ENCODE results near the gene PRG2. TPM values are rescaled to one million over a fixed set of nuclear protein-coding genes. Genes with fewer than 3 reads are reported as not detected.

Gene PRG2
- polyA plus RNA-seq, 1 donor from 2014 or later, result not detected

GRCh38 chr11:57425565-57426438 is 35.4 kb upstream of the PRG2 start:
- no peaks in the 10 kb centered on the region for H3K27me3 Mint-ChIP-seq
- H3K36me3 Mint-ChIP-seq, result peaks cover 3% of the 10 kb centered on the region
- H3K4me1 Mint-ChIP-seq, result peaks cover 22 to 27% (median 22%) of the 10 kb centered on the region in 3 donors
- H3K9me3 Mint-ChIP-seq, result no peaks in the 10 kb centered on the region
- H3K27ac Mint-ChIP-seq, result peak overlapping the region in 1 of 3 donors; percentile 67
- peak overlapping the region; percentile 60 to 95 (median 88) for H3K4me3 Mint-ChIP-seq

GRCh38 chr11:57424792-57425564 is 34.5 kb upstream of the PRG2 start:
- Mint-ChIP-seq H3K4me1 (peaks cover 22 to 27% (median 23%) of the 10 kb centered on the region in 3 donors), H3K27me3 (peaks cover 1% of the 10 kb centered on the region), H3K36me3 (peaks cover 7% of the 10 kb centered on the region)

GRCh38 chr11:57424137-57424791 is 33.8 kb upstream of the PRG2 start:
- peaks cover 7% of the 10 kb centered on the region for H3K36me3 Mint-ChIP-seq
- H3K27ac Mint-ChIP-seq, result peak overlapping the region in 1 of 3 donors; percentile 47
- peaks cover 22 to 27% (median 23%) of the 10 kb centered on the region in 3 donors for H3K4me1 Mint-ChIP-seq

More at GRCh38 chr11:57424792-57425564, 34.5 kb upstream of the PRG2 start:
- Mint-ChIP-seq H3K4me3 (peak overlapping the region; percentile 60 to 85 (median 64)), H3K27ac (peak overlapping the region in 2 of 3 donors; percentile 25 to 36), H3K9me3 (no peaks in the 10 kb centered on the region)

GRCh38 chr11:57422669-57423068 is 32.2 kb upstream of the PRG2 start:
- Mint-ChIP-seq H3K4me3 (peak overlapping the region in 1 of 4 donors; percentile 44), H3K36me3 (peaks cover 7% of the 10 kb centered on the region), H3K9me3 (no peaks in the 10 kb centered on the region), H3K27me3 (peaks cover 1% of the 10 kb centered on the region), H3K4me1 (peaks cover 22 to 27% (median 22%) of the 10 kb centered on the region in 3 donors), H3K27ac (no peak overlapping the region)

More at GRCh38 chr11:57424137-57424791, 33.8 kb upstream of the PRG2 start:
- Mint-ChIP-seq H3K9me3 (no peaks in the 10 kb centered on the region), H3K27me3 (peaks cover 1% of the 10 kb centered on the region), H3K4me3 (peak overlapping the region; percentile 55 to 85 (median 62))

- H3K4me1 Mint-ChIP-seq, result peaks cover 15 to 22% (median 22%) of the 10 kb centered on the region in 3 donors
These were observed 31.4 kb upstream of the PRG2 start for GRCh38 chr11:57421805-57422204.

GRCh38 chr11:57421066-57421465 is 30.6 kb upstream of the PRG2 start:
- Mint-ChIP-seq H3K27ac (no peak overlapping the region), H3K9me3 (no peaks in the 10 kb centered on the region), H3K27me3 (peaks cover 1% of the 10 kb centered on the region), H3K36me3 (peaks cover 9% of the 10 kb centered on the region), H3K4me3 (no peak overlapping the region), H3K4me1 (peaks cover 9 to 16% (median 16%) of the 10 kb centered on the region in 3 donors)

More at GRCh38 chr11:57421805-57422204, 31.4 kb upstream of the PRG2 start:
- Mint-ChIP-seq H3K36me3 (peaks cover 9% of the 10 kb centered on the region), H3K27ac (no peak overlapping the region), H3K27me3 (peaks cover 1% of the 10 kb centered on the region), H3K4me3 (no peak overlapping the region), H3K9me3 (no peaks in the 10 kb centered on the region)

- H3K4me1 Mint-ChIP-seq, result peaks cover 2 to 4% (median 2%) of the 10 kb centered on the region in 3 donors
- H3K4me3 Mint-ChIP-seq, result no peak overlapping the region
- no peaks in the 10 kb centered on the region for H3K9me3 Mint-ChIP-seq
- H3K27me3 Mint-ChIP-seq, result peaks cover 1% of the 10 kb centered on the region
- peak overlapping the region in 1 of 3 donors; percentile 67 for H3K27ac Mint-ChIP-seq
- H3K36me3 Mint-ChIP-seq, result peaks cover 9% of the 10 kb centered on the region
These were observed 28.7 kb upstream of the PRG2 start for GRCh38 chr11:57419146-57419545.

- peaks cover 1% of the 10 kb centered on the region for H3K27me3 Mint-ChIP-seq
- H3K36me3 Mint-ChIP-seq, result peaks cover 11% of the 10 kb centered on the region
- H3K27ac Mint-ChIP-seq, result no peak overlapping the region
- no peak overlapping the region for H3K4me3 Mint-ChIP-seq
- no peaks in the 10 kb centered on the region for H3K9me3 Mint-ChIP-seq
- H3K4me1 Mint-ChIP-seq, result peaks cover 0 to 2% (median 2%) of the 10 kb centered on the region in 3 donors
These were observed 27.7 kb upstream of the PRG2 start for GRCh38 chr11:57418131-57418530.

- Mint-ChIP-seq H3K36me3 (peaks cover 12% of the 10 kb centered on the region), H3K4me3 (no peak overlapping the region), H3K9me3 (no peaks in the 10 kb centered on the region), H3K27ac (no peak overlapping the region), H3K4me1 (peaks cover 0 to 2% (median 0%) of the 10 kb centered on the region in 3 donors), H3K27me3 (peaks cover 1% of the 10 kb centered on the region)
These were observed 26.6 kb upstream of the PRG2 start for GRCh38 chr11:57417056-57417455.

- Mint-ChIP-seq H3K36me3 (peaks cover 14% of the 10 kb centered on the region), H3K27ac (no peak overlapping the region), H3K27me3 (peaks cover 1% of the 10 kb centered on the region), H3K4me3 (no peak overlapping the region), H3K9me3 (no peaks in the 10 kb centered on the region), H3K4me1 (peaks cover 0 to 2% (median 0%) of the 10 kb centered on the region in 3 donors)
These were observed 26.0 kb upstream of the PRG2 start for GRCh38 chr11:57416436-57416835.

GRCh38 chr11:57414612-57415212 is 24.3 kb upstream of the PRG2 start:
- no peak overlapping the region for H3K4me3 Mint-ChIP-seq
- peaks cover 0 to 1% (median 0%) of the 10 kb centered on the region in 3 donors for H3K9me3 Mint-ChIP-seq
- no peaks in the 10 kb centered on the region for H3K27me3 Mint-ChIP-seq
- H3K27ac Mint-ChIP-seq, result peak overlapping the region in 1 of 3 donors; percentile 75
- no peaks in the 10 kb centered on the region for H3K4me1 Mint-ChIP-seq
- H3K36me3 Mint-ChIP-seq, result peaks cover 12% of the 10 kb centered on the region

- H3K27ac Mint-ChIP-seq, result no peak overlapping the region
- H3K36me3 Mint-ChIP-seq, result peaks cover 13% of the 10 kb centered on the region
- H3K4me1 Mint-ChIP-seq, result no peaks in the 10 kb centered on the region
These were observed 23.2 kb upstream of the PRG2 start for GRCh38 chr11:57413681-57414080.

GRCh38 chr11:57410287-57410686 is 19.8 kb upstream of the PRG2 start:
- Mint-ChIP-seq H3K36me3 (peaks cover 15% of the 10 kb centered on the region), H3K9me3 (peaks cover 0 to 1% (median 0%) of the 10 kb centered on the region in 3 donors), H3K4me1 (no peaks in the 10 kb centered on the region), H3K4me3 (no peak overlapping the region), H3K27ac (peak overlapping the region in 1 of 3 donors; percentile 69), H3K27me3 (no peaks in the 10 kb centered on the region)

More at GRCh38 chr11:57413681-57414080, 23.2 kb upstream of the PRG2 start:
- peaks cover 0 to 1% (median 0%) of the 10 kb centered on the region in 3 donors for H3K9me3 Mint-ChIP-seq
- H3K4me3 Mint-ChIP-seq, result no peak overlapping the region
- no peaks in the 10 kb centered on the region for H3K27me3 Mint-ChIP-seq

All from IgD-negative memory B cell (primary cell).